ENCODE results near the gene ENAH. TPM values are rescaled to one million over a fixed set of nuclear protein-coding genes. Genes with fewer than 3 reads are reported as not detected.

The ENAH gene
- total and polyA plus RNA-seq, 9 of the 15 experiments (the other 6 are each of a cell fraction or from before 2014, with no cell fraction given), result 0.03 to 1.2 (median 0.15) TPM

- ChIA-PET CTCF (ENCODE audit: low intra/inter-chr PET ratio) (no interaction called here), POLR2A (interaction anchor here (1.2 kb wide), 1 partner anchor 12 kb away, joined by 6 read pairs; no protein-coding TSS in a partner anchor)
- Histone ChIP-seq H3K36me3 (ENCODE audit: control insufficient read depth, insufficient read depth, low read length) (no peaks in the 10 kb centered on the region), H2AFZ (ENCODE audit: low read depth, low read length) (no peak overlapping the region), H4K20me1 (replicated peaks; ENCODE audit: control insufficient read depth, insufficient read depth, low read length) (no peaks in the 10 kb centered on the region), H3K79me2 (ENCODE audit: control insufficient read depth, insufficient read depth, low read length) (no peaks in the 10 kb centered on the region), H3K9ac (ENCODE audit: insufficient read depth in 1 of 2, low read depth in 2 of 2, low read length in 2 of 2) (no peak overlapping the region), H3K27me3 (ENCODE audit: control insufficient read depth in 2 of 2, insufficient read depth in 2 of 2, low read length in 2 of 2) (peaks cover 11 to 17% of the 10 kb centered on the region in 2 experiments), H3K9me1 (ENCODE audit: control insufficient read depth, insufficient read depth, low read length) (no peaks in the 10 kb centered on the region), H3K4me1 (replicated peaks in 1 of 2; ENCODE audit: control insufficient read depth in 2 of 2, insufficient read depth in 2 of 2, low read length in 2 of 2) (no peaks in the 10 kb centered on the region), H3K27ac (ENCODE audit: extremely low read depth, low read depth, low read length) (no peak overlapping the region), H3K9me3 (replicated peaks; ENCODE audit: control insufficient read depth, insufficient read depth, low read depth, low read length) (no peaks in the 10 kb centered on the region), H3K4me2 (ENCODE audit: insufficient read depth, low read length) (no peak overlapping the region), H3K4me3 (no peak overlapping the region)
- no peak for DNase-seq (ENCODE audit: extremely low read depth in 1 of 4, low spot score in 3 of 4)
- no TSS peak for BruUV-seq (replicated peaks)
- ATAC-seq, result no peak
- in situ Hi-C loops (cut with MboI) (no loop called here), intact Hi-C loops (cut with micrococcal nuclease) (no loop called here)
- WGBS (ENCODE audit: insufficient coverage, low coverage, missing lambda C conversion rate), result 0% methylated on average over 3 of the region's 3 CpGs
- no peak for FAIRE-seq
- TF ChIP-seq PBX2 (CRISPR knock-in tag; IDR thresholded peaks at IDR 0.05; ENCODE audit: low read depth) (no peak), PBX2 (tag; conservative IDR thresholded peaks at IDR 0.05; ENCODE audit: low read depth) (no peak), BCL6 (CRISPR knock-in tag; IDR thresholded peaks at IDR 0.05) (no peak), HNRNPL (IDR thresholded peaks at IDR 0.05; ENCODE audit: low read depth, low read length) (no peak), SMAD4 (CRISPR knock-in tag; conservative IDR thresholded peaks at IDR 0.05) (no peak), TEAD4 (IDR thresholded peaks at IDR 0.05; ENCODE audit: low read length) (no peak), TEAD4 (CRISPR knock-in tag; IDR thresholded peaks at IDR 0.05; ENCODE audit: borderline replicate concordance) (no peak), TAF9B (IDR thresholded peaks at IDR 0.05; ENCODE audit: partially characterized antibody) (no peak), SMARCA5 (IDR thresholded peaks at IDR 0.05) (no peak), ELK1 (CRISPR knock-in tag; IDR thresholded peaks at IDR 0.05) (no peak), ZBTB9 (CRISPR knock-in tag; IDR thresholded peaks at IDR 0.05) (no peak), SRSF9 (IDR thresholded peaks at IDR 0.05; ENCODE audit: borderline replicate concordance, low read depth, low read length) (no peak), POU5F1 (IDR thresholded peaks at IDR 0.05; ENCODE audit: borderline replicate concordance, low read depth, low read length, partially characterized antibody) (no peak), ZNF740 (CRISPR knock-in tag; IDR thresholded peaks at IDR 0.05) (no peak), ZNF740 (tag; IDR thresholded peaks at IDR 0.05) (no peak), NCOA2 (IDR thresholded peaks at IDR 0.05; ENCODE audit: partially characterized antibody in 2 of 2) (no peak), ZFP36 (IDR thresholded peaks at IDR 0.05; ENCODE audit: low read depth, low read length, partially characterized antibody) (no peak), ZNF140 (CRISPR knock-in tag; IDR thresholded peaks at IDR 0.05) (no peak), ZNF586 (CRISPR knock-in tag; conservative IDR thresholded peaks at IDR 0.05) (no peak)
These were observed 39.9 kb downstream of the ENAH start for GRCh38 chr1:225613006-225613405.
